OCI-M2 (cell line): ENCODE data around the gene TEX22.

Experiments used
- DNase-seq: peaks from one replicate; lab custom pipeline; 2025; ENCODE audit not compliant: unreplicated experiment; lab: John Stamatoyannopoulos, UW

TEX22 gene

DNA sequence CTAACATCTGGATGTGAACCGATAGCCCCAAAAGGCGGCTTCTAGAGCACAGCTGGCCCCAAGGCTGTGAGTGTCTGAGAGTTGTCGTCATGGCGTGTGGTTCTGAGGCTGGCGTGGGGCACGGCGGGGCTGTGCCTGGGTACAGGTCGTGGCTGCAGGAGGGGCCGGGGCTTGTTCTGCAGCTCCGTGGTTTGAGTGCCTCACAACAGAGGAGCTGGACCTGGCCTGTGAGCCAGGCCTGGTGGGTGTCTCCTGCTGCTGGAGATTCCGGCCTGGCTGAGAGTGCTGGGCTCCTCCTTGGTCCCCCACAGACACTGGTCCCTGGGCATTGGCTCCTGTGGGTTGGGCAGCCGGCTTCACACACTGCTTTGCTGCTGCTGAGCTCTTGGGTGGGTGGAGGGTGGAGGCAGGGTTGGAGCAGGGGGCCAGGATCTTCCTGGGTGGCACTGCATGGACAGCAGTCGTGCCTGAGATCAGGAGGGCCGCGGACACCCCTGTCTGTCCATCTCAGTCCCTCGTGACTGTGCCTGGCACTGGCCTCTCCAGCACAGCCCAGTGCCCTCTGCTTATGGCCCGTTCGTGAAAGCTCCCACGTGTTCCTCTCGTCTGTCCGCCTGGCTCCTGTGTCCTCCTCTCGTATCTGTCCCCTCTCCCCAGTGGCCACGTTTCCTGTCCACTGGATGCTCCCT is 31.8 kb upstream of the TEX22 start:
- DNase-seq: no peak

DNA sequence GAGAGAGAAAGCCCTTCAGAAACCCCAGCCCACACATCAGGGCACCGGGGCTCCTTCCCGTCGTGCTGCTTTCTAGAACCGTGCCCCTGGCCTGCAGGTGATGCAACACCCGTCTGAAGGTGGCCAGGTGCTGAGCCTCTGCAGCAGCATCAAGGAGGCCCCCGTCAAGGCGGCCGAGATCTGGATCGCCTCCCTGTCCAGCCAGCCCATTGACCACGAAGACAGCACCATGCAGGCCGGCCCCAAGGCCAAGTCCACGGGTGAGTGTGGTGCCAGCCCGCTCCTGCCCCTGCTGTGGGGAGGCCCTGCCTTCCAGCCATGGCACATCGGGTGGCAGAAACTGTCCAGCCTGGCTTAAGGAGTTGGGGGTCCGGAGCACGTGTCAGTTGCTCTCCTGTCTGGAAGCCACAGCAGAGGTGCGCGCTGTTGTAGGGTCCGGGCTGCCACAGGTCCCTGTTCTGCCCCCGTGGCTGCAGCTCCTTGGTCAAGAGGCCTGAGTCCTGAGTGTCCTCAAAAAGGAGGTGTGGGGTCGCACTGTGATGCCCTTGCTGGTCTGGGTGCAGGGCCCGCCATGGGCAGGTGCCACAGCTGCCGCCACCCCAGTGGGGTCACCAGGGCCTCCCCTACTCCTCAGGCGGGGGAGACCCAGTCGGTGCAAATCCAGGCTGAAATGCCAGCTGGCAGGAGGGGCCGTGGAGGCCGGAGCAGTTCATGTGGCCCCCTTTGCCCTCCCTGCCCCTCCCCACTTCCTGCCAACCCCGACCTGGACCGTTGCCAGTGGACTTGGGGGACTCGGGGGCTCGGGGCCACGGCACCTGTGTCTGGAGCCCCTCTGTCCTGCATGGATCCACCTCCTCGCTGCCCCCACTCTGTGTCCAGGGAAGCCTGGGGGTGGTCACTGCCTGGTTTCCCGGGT is 31.0 kb upstream of the TEX22 start:
- DNase-seq: no peak

GRCh38 chr14:105368032-105368417 is 30.3 kb upstream of the TEX22 start:
- DNase-seq: no peak

DNA sequence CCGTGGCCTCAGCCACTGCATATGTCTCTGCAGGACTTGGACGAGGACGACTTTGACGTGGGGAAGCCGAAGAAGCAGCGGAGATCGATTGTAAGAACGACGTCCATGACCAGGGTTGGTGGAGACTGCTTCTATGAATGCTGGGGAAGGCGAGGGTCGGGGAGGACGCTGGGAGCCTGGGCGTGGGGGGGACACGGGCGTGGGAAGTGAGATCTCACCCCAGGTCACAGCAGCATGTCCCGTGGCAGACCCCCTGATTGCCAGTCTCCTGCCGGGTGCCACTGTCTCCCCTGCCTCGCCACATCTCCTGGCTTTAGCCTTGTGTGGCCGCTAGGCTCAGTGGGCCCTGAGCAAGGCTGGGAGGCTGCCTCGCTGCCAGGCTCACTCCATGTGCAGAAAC is 29.9 kb upstream of the TEX22 start:
- no peak for DNase-seq

DNA sequence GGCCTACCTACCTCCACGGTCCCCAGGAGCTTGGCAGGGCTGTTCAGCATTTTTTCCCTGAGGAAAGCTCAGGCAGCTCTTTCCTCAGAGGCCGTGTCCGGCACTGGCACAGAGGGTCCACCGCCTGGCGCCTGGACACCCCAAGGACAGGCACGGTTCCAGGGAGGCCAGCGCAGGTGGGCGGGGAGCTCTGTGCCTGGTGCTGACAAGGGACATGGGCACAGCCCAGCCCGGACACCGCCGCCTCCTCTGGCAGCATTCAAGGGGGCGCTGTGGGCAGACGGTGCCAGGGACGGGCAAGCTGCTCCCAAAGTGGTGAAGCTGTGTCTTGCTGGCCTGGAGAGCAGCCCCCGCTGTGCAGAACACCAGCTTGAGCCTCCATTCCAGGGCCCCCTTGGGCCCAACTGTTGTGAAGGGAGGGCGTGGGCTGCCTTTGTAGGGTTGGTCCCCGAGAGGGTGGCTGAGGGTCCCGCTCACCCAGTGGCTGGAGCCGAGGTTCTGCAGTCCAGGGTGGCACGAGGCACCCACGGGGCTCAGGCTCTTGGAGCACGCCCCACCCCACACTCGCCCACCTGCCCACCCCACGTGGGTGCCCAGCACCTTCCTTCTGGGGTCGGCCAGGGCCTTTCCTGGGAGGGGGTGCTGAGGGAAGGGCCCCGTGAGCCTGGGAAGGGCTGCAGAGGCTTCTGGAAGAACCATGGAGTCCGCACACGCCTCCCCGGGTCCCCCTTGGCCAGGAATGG is 29.3 kb upstream of the TEX22 start:
- no peak for DNase-seq

DNA sequence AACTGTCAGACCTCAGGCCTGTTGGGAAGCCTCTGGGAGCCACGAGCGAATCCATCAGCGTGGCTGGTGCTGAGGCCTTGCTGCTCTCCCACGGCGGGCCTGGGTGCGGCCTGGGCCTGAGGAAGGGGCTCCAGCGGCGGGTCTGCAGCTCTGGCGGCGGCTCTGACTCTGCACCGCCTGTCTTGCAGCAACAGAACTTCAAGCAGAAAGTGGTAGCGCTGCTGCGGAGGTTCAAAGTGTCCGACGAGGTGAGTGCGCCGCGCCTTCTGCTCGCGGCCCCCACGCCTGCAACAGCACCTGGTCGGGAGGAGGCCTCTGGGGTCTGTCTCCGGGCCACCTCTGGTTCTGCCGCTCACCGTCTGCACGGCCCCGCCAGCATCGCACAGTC is 28.7 kb upstream of the TEX22 start:
- DNase-seq: no peak

GRCh38 chr14:105374389-105374788 is 23.9 kb upstream of the TEX22 start:
- DNase-seq: no peak

DNA sequence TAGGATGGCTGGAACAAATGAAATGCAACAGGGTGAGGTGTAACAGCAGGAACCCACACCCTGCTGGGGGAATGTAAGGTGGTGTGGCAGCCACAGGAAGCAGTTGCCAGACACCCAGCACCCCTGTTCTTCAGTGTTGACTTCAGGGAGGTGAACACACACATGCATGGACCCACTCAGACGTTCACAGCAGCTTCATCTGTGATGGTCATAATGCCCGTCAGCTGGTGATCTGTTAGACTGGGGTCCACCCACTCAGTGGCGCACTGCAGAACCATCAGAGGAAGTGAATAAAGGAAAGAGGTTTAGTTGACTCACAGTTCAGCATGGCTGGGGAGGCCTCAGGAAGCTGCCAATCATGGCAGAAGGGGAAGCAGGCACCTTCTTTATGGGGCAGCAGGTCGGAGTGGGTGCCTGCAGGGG is 22.7 kb upstream of the TEX22 start:
- no peak for DNase-seq

DNA sequence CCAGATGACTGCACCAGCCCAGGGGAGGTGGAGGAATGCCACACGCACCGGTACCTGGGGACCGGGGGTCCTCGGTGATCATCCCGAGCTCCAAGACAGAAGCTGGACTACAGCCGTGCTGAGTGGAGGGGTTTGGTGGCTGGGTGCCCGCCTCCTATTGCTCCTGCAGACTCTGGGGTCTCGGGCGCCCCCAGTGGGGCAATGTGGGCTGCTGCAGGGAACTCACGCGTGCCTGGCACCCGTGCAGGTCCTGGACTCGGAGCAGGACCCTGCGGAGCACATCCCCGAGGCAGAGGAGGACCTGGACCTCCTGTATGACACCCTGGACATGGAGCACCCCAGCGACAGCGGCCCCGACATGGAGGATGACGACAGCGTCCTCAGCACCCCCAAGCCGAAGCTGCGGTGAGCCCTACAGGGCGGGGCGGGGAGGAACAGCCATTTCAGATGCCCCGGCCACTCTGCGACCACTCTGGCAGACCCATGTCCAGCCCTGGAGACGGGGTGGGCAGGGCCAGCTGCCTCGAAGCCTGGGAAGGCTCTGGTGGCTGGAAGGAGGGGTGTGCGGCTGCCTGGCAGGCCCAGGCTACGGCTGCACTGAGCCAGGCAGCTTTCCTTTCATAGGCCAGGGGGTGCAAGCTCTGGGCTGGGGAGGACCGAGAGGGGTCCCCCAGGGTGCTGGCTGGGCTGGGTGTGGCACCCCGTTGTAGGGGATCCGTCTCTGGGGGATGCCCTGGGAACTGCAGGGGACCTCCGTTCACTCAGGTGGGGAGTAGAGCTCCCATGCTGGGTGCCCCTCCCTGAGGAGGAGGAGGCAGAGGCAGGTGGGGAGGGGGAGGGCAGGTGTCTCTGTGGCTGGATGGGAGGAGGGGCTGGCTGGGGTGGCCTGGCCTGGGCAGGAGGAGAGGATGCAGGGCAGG is 21.6 kb upstream of the TEX22 start:
- no peak for DNase-seq

DNA sequence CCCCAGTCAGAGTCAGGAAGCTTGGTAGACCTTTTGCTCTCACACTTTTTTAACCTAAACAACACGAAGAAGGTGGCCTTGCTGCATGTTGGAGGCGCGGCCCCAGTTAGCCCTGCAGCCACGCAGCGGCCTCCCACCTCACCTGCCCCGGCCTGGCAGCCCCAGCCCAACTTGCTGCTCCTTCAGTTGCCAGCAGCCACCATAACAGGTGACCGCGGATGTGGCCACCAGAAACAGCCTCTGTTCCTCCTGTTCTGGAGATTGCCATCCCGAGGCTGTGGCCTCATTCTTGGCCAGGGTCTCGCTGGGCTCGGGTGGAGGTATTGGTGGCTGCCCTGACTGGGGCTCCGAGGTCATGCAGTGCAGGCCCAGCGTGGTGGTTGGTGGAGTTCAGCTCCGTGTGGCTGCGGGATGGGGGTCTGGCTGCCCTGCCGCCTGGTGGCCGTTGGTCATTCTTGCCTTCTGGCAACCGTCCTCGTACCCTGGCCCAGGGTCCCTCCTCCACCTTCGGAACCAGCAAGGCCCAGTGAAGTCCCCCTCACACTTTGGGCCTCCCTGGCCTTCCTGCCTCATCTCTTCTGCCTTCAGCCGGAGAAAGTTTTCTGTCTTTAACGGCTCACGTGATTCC is 20.7 kb upstream of the TEX22 start:
- no peak for DNase-seq

- DNase-seq: no peak
Observed at GRCh38 chr14:105378199-105378598, 20.1 kb upstream of the TEX22 start.

DNA sequence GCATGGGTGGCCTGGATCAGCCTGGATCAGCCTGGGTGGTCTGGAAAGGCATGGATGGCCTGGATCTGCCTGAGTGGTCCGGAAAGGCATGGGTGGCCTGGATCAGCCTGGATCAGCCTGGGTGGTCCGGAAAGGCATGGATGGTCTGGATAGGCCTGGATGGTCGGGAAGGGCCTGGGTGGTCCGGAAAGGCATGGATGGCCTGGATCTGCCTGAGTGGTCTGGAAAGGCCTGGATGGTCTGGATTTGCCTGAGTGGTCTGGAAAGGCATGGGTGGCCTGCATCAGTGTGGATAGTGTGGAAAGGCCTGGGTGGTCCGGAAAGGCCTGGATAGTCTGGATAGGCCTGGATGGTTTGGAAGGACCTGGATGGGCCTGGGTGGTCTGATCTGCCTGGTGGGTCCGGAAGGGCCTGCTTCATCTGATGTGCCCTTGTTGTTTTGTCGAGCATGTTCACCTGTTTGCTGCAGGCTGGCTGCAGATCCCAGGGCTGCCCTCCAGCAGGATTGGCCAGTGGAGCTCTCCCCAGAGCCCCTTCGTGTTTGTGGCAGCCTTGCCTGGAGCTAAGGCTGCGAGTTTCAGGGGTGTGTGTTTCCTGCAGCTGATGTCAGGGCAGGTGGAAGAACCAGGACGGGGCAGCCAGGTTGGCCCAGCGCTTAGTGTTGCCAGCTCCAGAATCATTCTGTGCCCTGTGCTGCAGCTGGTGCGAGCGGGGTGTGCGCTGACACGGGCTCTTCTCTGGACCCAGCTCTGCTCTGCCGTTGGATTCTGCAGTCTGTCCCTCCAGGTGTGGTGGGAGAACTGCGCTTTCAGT is 19.3 kb upstream of the TEX22 start:
- no peak for DNase-seq

DNA sequence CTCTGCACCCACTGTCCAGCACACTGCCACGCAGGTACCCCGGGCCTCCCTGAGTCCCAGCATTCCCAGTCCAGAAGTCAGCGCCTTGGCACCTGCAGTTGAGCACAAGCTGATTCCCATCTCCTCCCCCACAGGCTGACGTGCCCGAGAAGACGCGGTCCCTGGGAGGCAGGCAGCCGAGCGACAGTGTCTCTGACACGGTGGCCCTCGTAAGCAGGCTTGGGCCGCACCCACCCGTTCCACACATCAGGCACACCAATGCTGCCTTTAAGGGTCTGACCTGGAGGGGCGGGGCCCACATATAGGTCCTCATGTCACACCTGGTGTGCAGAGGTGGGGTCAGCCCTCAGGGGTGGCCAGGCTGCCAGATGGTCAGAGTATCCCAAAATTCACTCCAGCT is 18.4 kb upstream of the TEX22 start:
- DNase-seq: no peak

GRCh38 chr14:105380756-105381155 is 17.6 kb upstream of the TEX22 start:
- no peak for DNase-seq

DNA sequence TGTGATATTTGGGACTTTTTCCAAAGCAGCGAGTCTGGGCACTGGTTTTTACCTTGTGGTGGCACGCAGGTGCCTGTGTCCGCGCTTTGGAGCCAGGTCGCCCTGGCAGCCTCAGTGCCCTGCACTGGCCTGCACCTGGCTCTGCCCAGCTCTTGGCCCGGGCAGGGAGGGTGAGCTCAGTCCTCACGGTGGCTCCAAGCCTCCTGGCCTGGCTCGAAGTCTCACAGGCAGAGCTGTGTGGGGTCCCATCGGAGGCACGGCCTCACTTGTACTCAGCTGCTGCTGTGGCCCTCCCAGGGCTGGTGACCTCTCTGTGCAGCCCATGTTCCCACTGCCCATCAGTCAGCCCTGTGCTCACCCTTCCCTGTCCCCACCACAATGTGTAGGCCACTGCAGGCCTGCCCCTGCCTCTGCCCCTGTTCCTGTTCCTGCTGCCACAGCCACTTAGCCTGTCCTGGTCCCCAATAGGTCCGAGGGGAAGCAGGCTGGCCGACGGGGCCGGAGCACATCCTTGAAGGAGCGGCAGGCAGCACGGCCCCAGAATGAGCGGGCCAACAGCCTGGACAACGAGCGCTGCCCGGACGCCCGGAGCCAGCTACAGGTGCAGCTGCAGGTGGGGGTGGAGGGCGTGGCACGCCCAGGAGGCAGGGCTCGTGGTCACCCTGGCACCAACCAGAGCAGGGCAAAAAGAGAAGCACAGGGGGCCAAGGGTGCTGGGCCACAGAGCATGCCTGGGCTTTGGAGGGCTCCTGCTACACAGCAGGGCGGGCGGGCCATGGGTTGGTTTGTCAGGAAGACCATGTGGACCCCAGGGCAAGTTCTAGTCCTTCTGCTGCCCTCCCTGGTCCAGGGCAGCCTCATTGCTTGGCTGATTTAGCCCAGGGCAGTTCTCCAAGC is 16.6 kb upstream of the TEX22 start:
- no peak for DNase-seq

DNA sequence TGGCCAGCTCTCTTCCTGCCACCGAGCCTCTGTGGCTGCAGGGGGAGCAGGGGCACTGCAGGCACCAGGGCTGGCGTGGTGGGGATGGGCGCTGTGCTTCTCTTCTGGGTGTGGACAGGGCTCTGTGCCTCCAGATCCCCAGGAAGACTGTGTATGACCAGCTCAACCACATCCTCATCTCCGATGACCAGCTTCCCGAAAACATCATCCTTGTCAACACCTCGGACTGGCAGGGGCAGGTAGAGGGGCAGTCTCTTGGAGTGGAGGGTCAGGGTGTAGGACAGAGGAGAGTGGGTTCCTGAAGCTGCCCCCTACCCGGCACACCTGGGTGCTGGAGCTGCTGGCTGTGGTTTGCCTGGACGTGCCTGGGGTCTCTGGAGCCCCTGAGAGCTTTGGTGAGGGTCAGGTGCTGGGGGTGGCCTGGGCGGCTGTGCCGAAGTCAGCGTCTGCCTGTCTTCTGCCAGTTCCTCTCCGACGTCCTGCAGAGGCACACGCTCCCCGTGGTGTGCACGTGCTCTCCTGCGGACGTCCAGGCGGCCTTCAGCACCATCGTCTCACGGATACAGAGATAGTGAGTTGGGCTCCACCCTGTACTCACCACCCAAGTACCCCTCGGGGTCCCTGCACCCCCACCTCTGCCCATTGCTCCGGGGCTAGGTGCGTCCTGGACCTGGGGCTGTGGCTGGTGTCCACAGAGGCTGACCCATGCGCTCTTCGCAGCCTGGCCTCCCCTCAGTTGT is 15.8 kb upstream of the TEX22 start:
- DNase-seq: no peak

DNA sequence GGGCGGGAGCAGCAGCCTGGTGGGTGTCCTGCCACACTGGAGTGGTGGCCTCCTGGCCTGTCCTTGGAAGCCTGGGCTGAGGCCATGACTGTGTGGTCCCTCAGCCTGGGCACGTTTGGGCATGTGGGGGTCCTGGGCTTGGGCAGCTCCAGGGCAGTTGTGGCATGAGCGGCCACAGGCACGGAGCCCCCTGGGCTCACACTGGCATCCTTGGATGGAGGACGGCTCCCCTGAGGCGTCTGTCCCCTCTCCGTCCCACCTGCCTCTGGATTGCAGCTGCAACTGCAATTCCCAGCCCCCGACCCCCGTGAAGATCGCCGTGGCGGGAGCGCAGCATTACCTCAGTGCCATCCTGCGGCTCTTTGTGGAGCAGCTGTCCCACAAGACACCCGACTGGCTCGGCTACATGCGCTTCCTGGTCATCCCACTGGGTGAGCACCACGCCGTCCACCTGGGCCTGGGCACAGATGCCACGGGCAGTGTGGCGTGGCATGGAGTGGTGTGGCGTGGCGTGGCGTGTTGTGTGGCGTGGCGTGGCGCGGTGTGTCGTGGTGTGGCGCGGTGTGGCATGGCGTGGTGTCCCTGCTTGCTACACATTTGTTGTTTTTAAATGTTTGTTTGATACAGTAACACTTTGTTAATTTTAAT is 15.1 kb upstream of the TEX22 start:
- DNase-seq: no peak
